ENCODE measurements around the gene GTF2F1.

The GTF2F1 gene

DNA sequence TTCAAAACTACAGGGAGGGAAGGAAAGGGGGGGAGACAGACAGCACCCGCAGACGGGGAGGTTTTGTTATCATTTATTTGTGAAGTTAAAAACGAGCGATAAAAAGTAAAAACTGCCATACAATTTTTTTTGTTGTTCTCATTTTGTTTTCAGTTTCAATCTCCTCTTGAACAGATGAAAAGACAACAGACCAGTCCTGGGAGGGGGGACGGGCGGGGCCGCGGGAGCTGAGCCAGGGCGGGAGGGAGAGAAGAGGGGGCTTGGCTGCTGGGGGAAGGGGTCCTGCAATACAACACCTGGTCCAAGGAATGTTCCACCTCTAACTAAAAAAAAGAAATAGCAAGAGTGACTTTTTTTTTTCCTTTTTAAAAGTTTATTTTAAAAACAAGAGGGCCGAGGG is 20.3 kb upstream of the GTF2F1 start:
- Histone ChIP-seq H3K27ac (ENCODE audit: low read length) (no peak overlapping the region), H3K4me1 (ENCODE audit: low read length) (no peaks in the 10 kb centered on the region)

GRCh38 chr19:6412447-6413091 is 19.6 kb upstream of the GTF2F1 start:
- peaks cover 5% of the 10 kb centered on the region; the same call in 1 of the 2 replicates for H4K20me1 ChIP-seq (ENCODE audit: insufficient read depth, low read length)
- H3F3A ChIP-seq (ENCODE audit: insufficient read depth, low read length) = peaks cover 13% of the 10 kb centered on the region; the same call in 1 of the 2 replicates
- no peak overlapping the region for H2AFZ ChIP-seq (ENCODE audit: low read length)
- H3K9me2 ChIP-seq (replicated peaks; ENCODE audit: insufficient read depth, low read length) = no peaks in the 10 kb centered on the region
- no peaks in the 10 kb centered on the region for H3K4me1 ChIP-seq (ENCODE audit: low read length)
- no peak overlapping the region for H3K27ac ChIP-seq (ENCODE audit: low read length)
- H3K27me3 ChIP-seq (replicated peaks; ENCODE audit: insufficient read depth, low read length) = no peaks in the 10 kb centered on the region
- TF ChIP-seq EZH2phosphoT487 (IDR thresholded peaks at IDR 0.05; ENCODE audit: low read length) (no peak), CTCF (IDR thresholded peaks at IDR 0.05; ENCODE audit: low read length) (peak; percentile 65)
- H3K4me3 ChIP-seq (ENCODE audit: low read length) = no peak overlapping the region
- peak; percentile 45 for DNase-seq
- no peaks in the 10 kb centered on the region for H3K9me3 ChIP-seq (replicated peaks; ENCODE audit: insufficient read depth, low read length)
- no peak overlapping the region for H3K9ac ChIP-seq (ENCODE audit: low read length)
- H3K79me2 ChIP-seq (ENCODE audit: low read length) = peaks cover 5% of the 10 kb centered on the region
- no peak overlapping the region for H3K4me2 ChIP-seq (ENCODE audit: low read depth, low read length)
- peaks cover 19% of the 10 kb centered on the region for H3K36me3 ChIP-seq (replicated peaks; ENCODE audit: insufficient read depth, low read length)

More for the DNA sequence above, 20.3 kb upstream of the GTF2F1 start:
- Histone ChIP-seq H2AFZ (ENCODE audit: low read length) (no peak overlapping the region), H3K79me2 (ENCODE audit: low read length) (peaks cover 12% of the 10 kb centered on the region), H3K27me3 (replicated peaks; ENCODE audit: insufficient read depth, low read length) (no peaks in the 10 kb centered on the region), H3F3A (ENCODE audit: insufficient read depth, low read length) (peaks cover 13% of the 10 kb centered on the region; the same call in 1 of the 2 replicates), H3K9ac (ENCODE audit: low read length) (no peak overlapping the region), H3K4me3 (ENCODE audit: low read length) (no peak overlapping the region), H4K20me1 (ENCODE audit: insufficient read depth, low read length) (peaks cover 5% of the 10 kb centered on the region; the same call in 1 of the 2 replicates), H3K36me3 (replicated peaks; ENCODE audit: insufficient read depth, low read length) (peaks cover 26% of the 10 kb centered on the region), H3K9me2 (replicated peaks; ENCODE audit: insufficient read depth, low read length) (no peaks in the 10 kb centered on the region), H3K4me2 (ENCODE audit: low read depth, low read length) (no peak overlapping the region), H3K9me3 (replicated peaks; ENCODE audit: insufficient read depth, low read length) (no peaks in the 10 kb centered on the region)
- TF ChIP-seq EZH2phosphoT487 (IDR thresholded peaks at IDR 0.05; ENCODE audit: low read length) = no peak
- TF ChIP-seq EZH2 (optimal IDR thresholded peaks at IDR 0.05; ENCODE audit: low read depth, low read length) = no peak
- no peak for TF ChIP-seq CTCF (IDR thresholded peaks at IDR 0.05; ENCODE audit: low read length)
- DNase-seq = no peak

DNA sequence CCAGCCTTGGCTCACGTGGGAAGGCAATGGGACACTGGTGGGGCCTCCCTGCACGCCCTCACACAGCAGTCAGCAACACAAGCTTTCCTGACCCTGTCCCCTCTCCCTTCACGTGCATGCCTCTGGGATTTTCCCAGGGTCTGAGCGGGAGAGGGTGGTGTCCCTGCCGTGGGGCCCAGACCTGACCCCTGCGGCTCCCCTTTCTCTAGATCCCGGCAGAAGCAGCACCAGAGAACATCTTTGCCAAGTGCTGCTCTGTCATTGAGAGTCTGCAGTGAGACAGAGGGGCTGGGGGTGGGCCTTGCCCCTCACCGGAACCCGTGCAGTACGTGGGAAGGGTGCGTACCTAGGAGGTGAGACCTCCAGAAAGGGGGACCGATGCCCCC is 19.1 kb upstream of the GTF2F1 start:
- Histone ChIP-seq H3K9me3 (replicated peaks; ENCODE audit: insufficient read depth, low read length) (no peaks in the 10 kb centered on the region), H3K27ac (ENCODE audit: low read length) (no peak overlapping the region), H3K27me3 (replicated peaks; ENCODE audit: insufficient read depth, low read length) (no peaks in the 10 kb centered on the region), H3K4me3 (ENCODE audit: low read length) (no peak overlapping the region), H3K4me2 (ENCODE audit: low read depth, low read length) (no peak overlapping the region), H3K79me2 (ENCODE audit: low read length) (no peaks in the 10 kb centered on the region), H2AFZ (ENCODE audit: low read length) (no peak overlapping the region), H4K20me1 (ENCODE audit: insufficient read depth, low read length) (peaks cover under 1% of the 10 kb centered on the region; the same call in 1 of the 2 replicates), H3K4me1 (ENCODE audit: low read length) (no peaks in the 10 kb centered on the region), H3K9ac (ENCODE audit: low read length) (no peak overlapping the region), H3K36me3 (replicated peaks; ENCODE audit: insufficient read depth, low read length) (peaks cover 14% of the 10 kb centered on the region), H3F3A (ENCODE audit: insufficient read depth, low read length) (peaks cover 13% of the 10 kb centered on the region; the same call in 1 of the 2 replicates), H3K9me2 (replicated peaks; ENCODE audit: insufficient read depth, low read length) (no peaks in the 10 kb centered on the region)
- TF ChIP-seq EZH2 (optimal IDR thresholded peaks at IDR 0.05; ENCODE audit: low read depth, low read length) (no peak), EZH2phosphoT487 (IDR thresholded peaks at IDR 0.05; ENCODE audit: low read length) (no peak), CTCF (IDR thresholded peaks at IDR 0.05; ENCODE audit: low read length) (no peak)
- no peak for DNase-seq
